Peyer's patch (tissue), 4 donors: ENCODE data around the gene FUT3. TPM values are rescaled to one million over a fixed set of nuclear protein-coding genes. Genes with fewer than 3 reads are reported as not detected.

Experiments
- DNase-seq, 3 donors: peaks; one replicate each; pipeline ENCODE4 v3.0.0-alpha.2; 2017 to 2019
- H3K27ac ChIP-seq, 4 donors: fragments of 200-600 bp; sonication (generic); one replicate each; pipeline ENCODE4 v1.5.1; 2016 to 2019
- H3K27me3 ChIP-seq, 2 donors: fragments of 200-600 bp; sonication (generic); one replicate each; pipeline ENCODE4 v1.5.1; 2019
- H3K36me3 ChIP-seq, 3 donors: fragments of 200-600 bp; sonication (generic); one replicate each; pipeline ENCODE4 v1.5.1; 2016 to 2019
- H3K4me1 ChIP-seq, 4 donors: fragments of 200-600 bp; sonication (generic); one replicate each; pipeline ENCODE4 v1.5.1; 2016 to 2019
- H3K4me3 ChIP-seq, 4 donors: fragments of 200-600 bp; sonication (generic); 1 replicate in 3 of 4; 2 replicates in 1 of 4; pipeline ENCODE4 v1.5.1; 2016 to 2019; ENCODE audit warnings: mild to moderate bottlenecking in 1 of 4
- H3K9me3 ChIP-seq, 4 donors: fragments of 200-600 bp; sonication (generic); one replicate each; pipeline ENCODE4 v1.5.1; 2016 to 2019; ENCODE audit warnings: mild to moderate bottlenecking in 1 of 4
- CTCF ChIP-seq, 6 experiments: fragments of 450-650 bp in 4 of 6; fragments of 200-600 bp in 2 of 6; sonication (generic) in 1 of 6; IDR thresholded peaks; one replicate each; pipeline ENCODE4 v1.5.1; 2017 to 2019; ENCODE audit warnings: antibody characterized with exemption in 6 of 6, mild to moderate bottlenecking in 3 of 6, moderate library complexity in 1 of 6
- POLR2A ChIP-seq, 2 donors: fragments of 450-650 bp; IDR thresholded peaks; one replicate each; pipeline ENCODE4 v1.5.1; 2017; ENCODE audit warnings: antibody characterized with exemption in 2 of 2, mild to moderate bottlenecking in 2 of 2, moderate library complexity in 2 of 2
- total RNA-seq, 4 donors: library from RNA; depleted of rRNA; stranded (reverse); fragments of >200 nt; gene quantifications; one replicate each; pipeline ENCODE4 v1.1.0, GENCODE V29; 2016

The FUT3 gene
- total RNA-seq, 4 donors from 2014 or later, result 37.1 to 207 (median 155) TPM

GRCh38 chr19:5822181-5822844, 28.9 kb downstream of the FUT3 start:
- TF ChIP-seq CTCF (IDR thresholded peaks at IDR 0.05) (no peak), POLR2A (IDR thresholded peaks at IDR 0.05) (no peak)
- no peak for DNase-seq
- Histone ChIP-seq H3K9me3 (no peaks in the 10 kb centered on the region), H3K27ac (no peak overlapping the region), H3K4me3 (no peak overlapping the region), H3K4me1 (peaks cover 0 to 10% (median 0%) of the 10 kb centered on the region in 4 donors), H3K27me3 (no peaks in the 10 kb centered on the region), H3K36me3 (peaks cover 0 to 10% (median 0%) of the 10 kb centered on the region in 3 donors)

- no peak for DNase-seq
- no peak for TF ChIP-seq POLR2A (IDR thresholded peaks at IDR 0.05)
- no peak for TF ChIP-seq CTCF (IDR thresholded peaks at IDR 0.05)
- Histone ChIP-seq H3K27ac (no peak overlapping the region), H3K36me3 (peaks cover 0 to 10% (median 0%) of the 10 kb centered on the region in 3 donors), H3K9me3 (no peaks in the 10 kb centered on the region), H3K27me3 (no peaks in the 10 kb centered on the region), H3K4me1 (peaks cover 0 to 4% (median 0%) of the 10 kb centered on the region in 4 donors), H3K4me3 (no peak overlapping the region)
Measured at GRCh38 chr19:5821521-5822180, 29.6 kb downstream of the FUT3 start.

- Histone ChIP-seq H3K4me3 (no peak overlapping the region), H3K4me1 (no peaks in the 10 kb centered on the region), H3K36me3 (peaks cover 0 to 10% (median 0%) of the 10 kb centered on the region in 3 donors), H3K27ac (no peak overlapping the region), H3K27me3 (no peaks in the 10 kb centered on the region), H3K9me3 (no peaks in the 10 kb centered on the region)
- no peak for DNase-seq
- no peak for TF ChIP-seq CTCF (IDR thresholded peaks at IDR 0.05)
- TF ChIP-seq POLR2A (IDR thresholded peaks at IDR 0.05), result no peak
Measured at GRCh38 chr19:5820785-5821184, 30.5 kb downstream of the FUT3 start.

GRCh38 chr19:5818594-5818993, 32.7 kb downstream of the FUT3 start:
- no peak overlapping the region for H3K4me3 ChIP-seq
- peaks cover 0 to 7% (median 0%) of the 10 kb centered on the region in 4 donors for H3K4me1 ChIP-seq
- TF ChIP-seq CTCF (IDR thresholded peaks at IDR 0.05) (no peak), POLR2A (IDR thresholded peaks at IDR 0.05) (no peak)
- no peak overlapping the region for H3K27ac ChIP-seq
- H3K27me3 ChIP-seq, result no peaks in the 10 kb centered on the region
- DNase-seq, result no peak
- H3K36me3 ChIP-seq, result no peaks in the 10 kb centered on the region
- no peaks in the 10 kb centered on the region for H3K9me3 ChIP-seq

- DNase-seq, result no peak
- no peak overlapping the region for H3K4me3 ChIP-seq
- H3K36me3 ChIP-seq, result no peaks in the 10 kb centered on the region
- no peaks in the 10 kb centered on the region for H3K9me3 ChIP-seq
- no peak overlapping the region for H3K27ac ChIP-seq
- H3K27me3 ChIP-seq, result no peaks in the 10 kb centered on the region
- peaks cover 0 to 7% (median 0%) of the 10 kb centered on the region in 4 donors for H3K4me1 ChIP-seq
- TF ChIP-seq CTCF (IDR thresholded peaks at IDR 0.05) (no peak), POLR2A (IDR thresholded peaks at IDR 0.05) (no peak)
Measured at GRCh38 chr19:5817218-5817617, 34.0 kb downstream of the FUT3 start.
